H1 (cell line): ENCODE data around the gene DNAJC11. TPM values are rescaled to one million over a fixed set of nuclear protein-coding genes. Genes with fewer than 3 reads are reported as not detected.
"Not testable (repeated sequence)": the region's sequence is repeated elsewhere in the genome, so short reads cannot be mapped to it uniquely, and the experiment has no call there.

Experiments used
- CTCF ChIA-PET: fragments of 300-600 bp; sonication (Branson Sonifier 250); formaldehyde crosslinking; loops from one replicate; lab custom pipeline; 2021; ENCODE audit not compliant: partially characterized antibody; lab: Charles Lee
- POLR2A ChIA-PET: fragments of 300-600 bp; sonication (Branson Sonifier 250); formaldehyde crosslinking; loops from one replicate; lab custom pipeline; 2021; ENCODE audit warnings: inconsistent platforms; ENCODE audit not compliant: partially characterized antibody; lab: Charles Lee
- DNase-seq, 2 experiments: peaks; one replicate each; pipeline versions ENCODE4 v3.0.0 to v3.0.0-alpha.2; 2010 to 2022; ENCODE audit warnings: low spot score in 2 of 2, low read depth in 1 of 2, mixed read lengths in 1 of 2
- FAIRE-seq: peaks from 2 replicates; lab custom pipeline; 2011; peaks lifted over from hg19 to GRCh38; lab: Jason Lieb, UNC
- H2AFZ ChIP-seq: 2 replicates; pipeline ENCODE4 v1.8.1; 2012; ENCODE audit warnings: low read length, inconsistent platforms
- H2AK5ac ChIP-seq: 2 replicates; pipeline ENCODE4 v1.6.1; 2013; ENCODE audit warnings: low read depth, low read length
- H2BK120ac ChIP-seq: replicated peaks from 2 replicates; pipeline ENCODE3; 2013; ENCODE audit warnings: low read depth, low read length, inconsistent platforms
- H2BK12ac ChIP-seq: 2 replicates; pipeline ENCODE4 v1.6.1; 2013; ENCODE audit warnings: low read depth, low read length
- H2BK15ac ChIP-seq: 2 replicates; pipeline ENCODE4 v1.6.1; 2013; ENCODE audit warnings: low read length
- H2BK20ac ChIP-seq: 2 replicates; pipeline ENCODE4 v1.6.1; 2013; ENCODE audit warnings: low read length
- H2BK5ac ChIP-seq: 2 replicates; pipeline ENCODE4 v1.6.1; 2013; ENCODE audit warnings: low read depth, low read length
- H3K14ac ChIP-seq: 2 replicates; pipeline ENCODE4 v1.6.1; 2013; ENCODE audit warnings: inconsistent platforms; ENCODE audit not compliant: insufficient read length
- H3K18ac ChIP-seq: 2 replicates; pipeline ENCODE4 v1.6.1; 2013; ENCODE audit warnings: low read length; ENCODE audit errors: extremely low read depth
- H3K23ac ChIP-seq: 2 replicates; pipeline ENCODE4 v1.6.1; 2013; ENCODE audit warnings: inconsistent platforms; ENCODE audit not compliant: insufficient read length
- H3K23me2 ChIP-seq: 2 replicates; pipeline ENCODE4 v1.6.1; 2013; ENCODE audit warnings: low read depth, low read length
- H3K27ac ChIP-seq: 2 replicates; pipeline ENCODE4 v1.6.1; 2011; ENCODE audit warnings: low read depth, low read length, inconsistent platforms
- H3K27me3 ChIP-seq, 4 experiments: replicated peaks in 1 of 4; 1 replicate in 1 of 4; 2 replicates in 3 of 4; pipeline versions ENCODE4 v1.6.1 to v1.8.1; 2011 to 2013; ENCODE audit warnings: low read length in 3 of 4, mild to moderate bottlenecking in 3 of 4, inconsistent platforms in 2 of 4, mixed read lengths in 2 of 4, moderate library complexity in 1 of 4; ENCODE audit not compliant: control insufficient read depth in 3 of 4, insufficient read depth in 3 of 4; ENCODE audit errors: extremely low read depth in 1 of 4
- H3K36me3 ChIP-seq, 4 experiments: 2 replicates each; pipeline versions ENCODE4 v1.6.1 to v1.8.1; 2011 to 2013; ENCODE audit warnings: mild to moderate bottlenecking in 4 of 4, low read length in 3 of 4, moderate library complexity in 2 of 4, control low read depth in 1 of 4, inconsistent platforms in 1 of 4; ENCODE audit not compliant: insufficient read depth in 4 of 4, control insufficient read depth in 2 of 4
- H3K4ac ChIP-seq: replicated peaks from 2 replicates; pipeline ENCODE3; 2013; ENCODE audit warnings: low read length, low read depth, mixed read lengths, inconsistent platforms; ENCODE audit not compliant: insufficient read length
- H3K4me1 ChIP-seq, 4 experiments: replicated peaks in 1 of 4; 1 replicate in 1 of 4; 2 replicates in 3 of 4; pipeline versions ENCODE4 v1.6.1 to v1.8.1; 2011 to 2013; ENCODE audit warnings: low read length in 3 of 4, inconsistent platforms in 2 of 4, mixed read lengths in 1 of 4; ENCODE audit not compliant: insufficient read depth in 4 of 4, control insufficient read depth in 3 of 4
- H3K4me2 ChIP-seq, 2 experiments: 2 replicates each; pipeline versions ENCODE4 v1.6.1 to v1.8.1; 2011 to 2013; ENCODE audit warnings: low read depth in 2 of 2, low read length in 2 of 2, control low read depth in 1 of 2, inconsistent platforms in 1 of 2, mild to moderate bottlenecking in 1 of 2; ENCODE audit not compliant: insufficient read depth in 1 of 2
- H3K4me3 ChIP-seq, 4 experiments: fragments of 200-600, 300-600 bp in 1 of 4; sonication (generic), shearing (Covaris generic), sonication (Bioruptor Twin) in 1 of 4; 2 replicates each; pipeline versions ENCODE4 v1.5.1 to v1.8.1; 2011 to 2016; ENCODE audit warnings: low read length in 4 of 4, low read depth in 3 of 4, control low read depth in 2 of 4, inconsistent platforms in 2 of 4, mild to moderate bottlenecking in 2 of 4, mixed read lengths in 1 of 4, moderate library complexity in 1 of 4; ENCODE audit not compliant: insufficient read depth in 2 of 4; ENCODE audit errors: extremely low read depth in 1 of 4
- H3K56ac ChIP-seq: replicated peaks from 2 replicates; pipeline ENCODE3; 2013; ENCODE audit warnings: low read depth, mild to moderate bottlenecking, mixed read lengths, low read length, inconsistent platforms; ENCODE audit not compliant: insufficient read length
- H3K79me1 ChIP-seq: 2 replicates; pipeline ENCODE4 v1.6.1; 2013; ENCODE audit warnings: low read depth, low read length, control low read depth
- H3K79me2 ChIP-seq, 2 experiments: 2 replicates each; pipeline versions ENCODE4 v1.6.1 to v1.8.1; 2012 to 2013; ENCODE audit warnings: low read length in 2 of 2, mild to moderate bottlenecking in 2 of 2, inconsistent platforms in 1 of 2; ENCODE audit not compliant: insufficient read depth in 2 of 2, control insufficient read depth in 1 of 2
- H3K9ac ChIP-seq, 4 experiments: replicated peaks in 1 of 4; 1 replicate in 1 of 4; 2 replicates in 3 of 4; pipeline versions ENCODE4 v1.6.1 to v1.8.1; 2011 to 2013; ENCODE audit warnings: low read depth in 3 of 4, low read length in 3 of 4, control low read depth in 2 of 4, mild to moderate bottlenecking in 2 of 4, moderate library complexity in 2 of 4, inconsistent platforms in 1 of 4; ENCODE audit errors: extremely low read depth in 1 of 4
- H3K9me3 ChIP-seq, 2 experiments: 2 replicates each; pipeline versions ENCODE4 v1.6.1 to v1.8.1; 2012 to 2013; ENCODE audit warnings: mild to moderate bottlenecking in 2 of 2, moderate library complexity in 2 of 2, control low read depth in 1 of 2, inconsistent platforms in 1 of 2, low read depth in 1 of 2, low read length in 1 of 2, mixed read lengths in 1 of 2; ENCODE audit not compliant: insufficient read depth in 2 of 2
- H4K20me1 ChIP-seq, 2 experiments: replicated peaks in 1 of 2; 2 replicates each; pipeline versions ENCODE3 to v1.8.1; 2011 to 2013; ENCODE audit warnings: inconsistent platforms in 2 of 2, low read length in 2 of 2, mild to moderate bottlenecking in 1 of 2; ENCODE audit not compliant: insufficient read depth in 2 of 2, control insufficient read depth in 1 of 2
- H4K5ac ChIP-seq: 2 replicates; pipeline ENCODE4 v1.6.1; 2013; ENCODE audit warnings: low read length, low read depth, mixed read lengths, inconsistent platforms; ENCODE audit not compliant: insufficient read length
- H4K8ac ChIP-seq: 2 replicates; pipeline ENCODE4 v1.8.0; 2013; ENCODE audit warnings: mild to moderate bottlenecking, moderate library complexity, low read length, inconsistent platforms; ENCODE audit not compliant: insufficient read depth; ENCODE audit errors: extremely low read depth
- H4K91ac ChIP-seq: replicated peaks from 2 replicates; pipeline ENCODE3; 2013; ENCODE audit warnings: low read length, mixed read lengths, inconsistent platforms; ENCODE audit not compliant: insufficient read length
- WGBS, 2 experiments: shearing (Covaris generic) in 1 of 2; methylation state at CpG; one replicate each; pipeline versions ENCODE4 v1.1.6 to v1.1.7; 2013 to 2015; ENCODE audit warnings: low lambda C conversion rate in 2 of 2, mixed read lengths in 2 of 2, inconsistent platforms in 1 of 2, low coverage in 1 of 2, missing lambda C conversion rate in 1 of 2; ENCODE audit not compliant: insufficient replicate concordance in 2 of 2, insufficient coverage in 1 of 2, insufficient read length in 1 of 2; ENCODE audit errors: extremely low coverage in 1 of 2, missing lambda C conversion rate in 1 of 2; 5-methylcytosine and 5-hydroxymethylcytosine counted together
- polyA plus RNA-seq, 7 experiments: library from polyadenylated mRNA; depleted of rRNA in 3 of 7; stranded (reverse) in 5 of 7; unstranded in 2 of 7; fragments of >200 nt in 5 of 7; fragments of 200-250 nt in 2 of 7; gene quantifications; 1 replicate in 5 of 7; 2 replicates in 1 of 7; 4 replicates in 1 of 7; pipeline versions ENCODE4 v1.2.1 to v1.2.3, GENCODE V29; 2011 to 2013; ENCODE audit warnings: missing spikeins in 2 of 7, mixed read lengths in 2 of 7
- total RNA-seq: library from RNA; stranded (reverse); fragmentation: NEBNext Ultra II Directional; extraction: Animal tissue kit (Norgen Biotek cat#: 25700); gene quantifications from 2 replicates; pipeline ENCODE4 v1.2.1, GENCODE V29; 2021

Gene DNAJC11
- total and polyA plus RNA-seq, 2 of the 8 experiments (the other 6 are each of a cell fraction or from before 2014, with no cell fraction given), result 43.9 to 90.9 TPM

GRCh38 chr1:6640867-6641266 lies 60.7 kb downstream of the DNAJC11 start:
- H3K36me3 ChIP-seq, result peaks cover 34 to 75% (median 67%) of the 10 kb centered on the region in 4 experiments
- CTCF ChIA-PET, result interaction anchor here (1.2 to 1.6 kb wide), 2 partner anchors 15 to 66 kb away, joined by 3 read pairs; no protein-coding TSS in a partner anchor

More at GRCh38 chr1:6640867-6641266, 60.7 kb downstream of the DNAJC11 start:
- H3K4me3 ChIP-seq, H3K23ac ChIP-seq, H2BK120ac ChIP-seq, H3K79me2 ChIP-seq, H3K27ac ChIP-seq, H4K5ac ChIP-seq, H2BK20ac ChIP-seq, H3K56ac ChIP-seq, FAIRE-seq, H4K8ac ChIP-seq, H3K79me1 ChIP-seq, H3K27me3 ChIP-seq, H4K91ac ChIP-seq, H3K18ac ChIP-seq, H3K4me2 ChIP-seq, H3K9ac ChIP-seq, H3K4me1 ChIP-seq, H2AFZ ChIP-seq, H4K20me1 ChIP-seq, H3K9me3 ChIP-seq, DNase-seq, H3K4ac ChIP-seq, H2BK15ac ChIP-seq, H2BK12ac ChIP-seq, H2BK5ac ChIP-seq, H2AK5ac ChIP-seq, H3K14ac ChIP-seq, H3K23me2 ChIP-seq: not testable (repeated sequence)
- POLR2A ChIA-PET, result interaction anchor here (1.1 to 1.3 kb wide), 4 partner anchors 8 to 88 kb away, joined by 3 to 8 read pairs (median 4); partner anchors contain the start of gene KLHL21
- WGBS, 2 experiments, result 76% methylated on average over 3 of the region's 3 CpGs; no CpG with 5 or more reads in 1 of the 2 experiments
